CD4-positive, alpha-beta T cell (primary cell): ENCODE data around the gene RAPGEF2. TPM values are rescaled to one million over a fixed set of nuclear protein-coding genes. Genes with fewer than 3 reads are reported as not detected.

Experiments
- ATAC-seq: fragments of 200-7000 bp; cut with Tn5 transposase; one replicate; pipeline ENCODE4 v1.10.0; 2022; ENCODE audit warnings: mild to moderate bottlenecking; ENCODE audit not compliant: poor library complexity
- CTCF ChIA-PET: fragments of 350-600 bp; sonication (Branson Sonifier 250); formaldehyde crosslinking; loops from one replicate; lab custom pipeline; 2021; ENCODE audit warnings: antibody characterized with exemption, inconsistent platforms; lab: Charles Lee
- POLR2A ChIA-PET: fragments of 350-600 bp; sonication (Branson Sonifier 250); formaldehyde crosslinking; loops from one replicate; lab custom pipeline; 2021; ENCODE audit warnings: antibody characterized with exemption, inconsistent platforms; lab: Charles Lee
- DNase-seq, 14 experiments: peaks; one replicate each; pipeline ENCODE4 v3.0.0-alpha.2; 2013 to 2020; ENCODE audit warnings: mixed read lengths in 2 of 14
- H3K27ac ChIP-seq, 2 donors: one replicate each; pipeline versions ENCODE4 v1.5.1 to v1.7.0; 2013; ENCODE audit warnings: low read length in 2 of 2, low read depth in 1 of 2, mild to moderate bottlenecking in 1 of 2
- H3K27me3 ChIP-seq, 2 experiments: 1 replicate in 1 of 2; 2 replicates in 1 of 2; pipeline versions ENCODE4 v1.6.1 to v1.7.0; 2013; ENCODE audit warnings: low read length in 2 of 2, control low read depth in 1 of 2, mild to moderate bottlenecking in 1 of 2, moderate library complexity in 1 of 2; ENCODE audit not compliant: insufficient read depth in 2 of 2, control insufficient read depth in 1 of 2
- H3K36me3 ChIP-seq: one replicate; pipeline ENCODE4 v1.6.1; 2013; ENCODE audit warnings: low read length, control low read depth; ENCODE audit not compliant: insufficient read depth
- H3K4me1 ChIP-seq: one replicate; pipeline ENCODE4 v1.6.1; 2013; ENCODE audit warnings: low read length, control low read depth; ENCODE audit not compliant: insufficient read depth
- H3K4me3 ChIP-seq: one replicate; pipeline ENCODE4 v1.5.1; 2013; ENCODE audit warnings: mild to moderate bottlenecking, low read length, moderate library complexity
- H3K9me3 ChIP-seq, 2 experiments: 1 replicate in 1 of 2; 2 replicates in 1 of 2; pipeline versions ENCODE4 v1.6.1 to v1.7.0; 2013; ENCODE audit warnings: low read length in 2 of 2, mild to moderate bottlenecking in 2 of 2, control low read depth in 1 of 2, moderate library complexity in 1 of 2; ENCODE audit not compliant: control insufficient read depth in 1 of 2, insufficient read depth in 1 of 2
- H3K27ac Mint-ChIP-seq: one replicate; pipeline ENCODE4 v1.8.0; 2020; ENCODE audit warnings: mixed read lengths
- H3K27me3 Mint-ChIP-seq: one replicate; pipeline ENCODE4 v1.8.0; 2021; ENCODE audit warnings: mixed read lengths
- H3K36me3 Mint-ChIP-seq: one replicate; pipeline ENCODE4 v1.8.0; 2021; ENCODE audit warnings: low read depth, mixed read lengths
- H3K4me1 Mint-ChIP-seq: one replicate; pipeline ENCODE4 v1.8.0; 2021; ENCODE audit warnings: low read depth, mixed read lengths
- H3K4me3 Mint-ChIP-seq: one replicate; pipeline ENCODE4 v1.8.0; 2020; ENCODE audit warnings: mild to moderate bottlenecking, mixed read lengths
- H3K9me3 Mint-ChIP-seq: one replicate; pipeline ENCODE4 v1.8.0; 2020; ENCODE audit warnings: mixed read lengths
- intact Hi-C, 2 experiments: fragments of 100-400 bp; cut with DNase I in 1 of 2; cut with micrococcal nuclease in 1 of 2; formaldehyde crosslinking; loops; one replicate each; pipeline versions ENCODE4 v1.15.1 to v1.9.0; 2023 to 2025; cut with DNase I, micrococcal nuclease
- total RNA-seq, 174 experiments: library from RNA in 2 of 174; stranded (reverse) in 2 of 174; gene quantifications; one replicate each; pipeline ENCODE4 v1.2.3 and lab custom pipeline; 2021 to 2026
- TF ChIP-seq, protein P1 (sequence below): fragments of 200-600 bp; IDR thresholded peaks from one replicate; pipeline ENCODE4 v1.8.0; 2022; ENCODE audit warnings: antibody characterized with exemption, mild to moderate bottlenecking

The RAPGEF2 gene
- total RNA-seq, 2 experiments from 2014 or later = 25.6 to 26.4 TPM

DNA sequence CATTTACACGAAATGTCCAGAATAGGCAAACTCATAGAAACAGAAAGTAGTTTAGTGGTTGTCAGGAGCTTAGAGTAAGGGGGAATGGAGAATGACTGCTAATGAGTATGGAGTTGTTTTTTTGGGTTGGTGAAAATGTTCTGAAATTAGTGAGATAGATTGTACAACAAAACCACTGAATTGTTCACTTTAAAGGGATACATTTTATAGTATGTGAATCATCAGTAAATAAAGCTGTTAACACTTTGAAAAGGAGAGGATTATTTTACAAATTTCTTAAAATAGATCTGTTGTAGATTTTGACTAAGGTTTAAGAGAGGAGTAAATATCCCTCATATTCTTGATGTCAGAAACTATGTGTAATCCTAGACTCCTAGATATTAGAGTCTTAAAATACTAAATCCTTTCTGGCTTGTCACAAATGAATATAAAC, 82.7 kb downstream of the RAPGEF2 start:
- Histone ChIP-seq H3K4me3 (no peak overlapping the region), H3K9me3 (no peaks in the 10 kb centered on the region), H3K27me3 (no peaks in the 10 kb centered on the region), H3K27ac (no peak overlapping the region), H3K4me1 (no peaks in the 10 kb centered on the region), H3K36me3 (no peaks in the 10 kb centered on the region)
- Mint-ChIP-seq H3K4me1 (peaks cover 7% of the 10 kb centered on the region), H3K36me3 (no peaks in the 10 kb centered on the region), H3K9me3 (no peaks in the 10 kb centered on the region), H3K27me3 (no peaks in the 10 kb centered on the region), H3K27ac (no peak overlapping the region), H3K4me3 (no peak overlapping the region)
- DNase-seq = no peak
- ATAC-seq = no peak
- TF ChIP-seq, protein P1, sequence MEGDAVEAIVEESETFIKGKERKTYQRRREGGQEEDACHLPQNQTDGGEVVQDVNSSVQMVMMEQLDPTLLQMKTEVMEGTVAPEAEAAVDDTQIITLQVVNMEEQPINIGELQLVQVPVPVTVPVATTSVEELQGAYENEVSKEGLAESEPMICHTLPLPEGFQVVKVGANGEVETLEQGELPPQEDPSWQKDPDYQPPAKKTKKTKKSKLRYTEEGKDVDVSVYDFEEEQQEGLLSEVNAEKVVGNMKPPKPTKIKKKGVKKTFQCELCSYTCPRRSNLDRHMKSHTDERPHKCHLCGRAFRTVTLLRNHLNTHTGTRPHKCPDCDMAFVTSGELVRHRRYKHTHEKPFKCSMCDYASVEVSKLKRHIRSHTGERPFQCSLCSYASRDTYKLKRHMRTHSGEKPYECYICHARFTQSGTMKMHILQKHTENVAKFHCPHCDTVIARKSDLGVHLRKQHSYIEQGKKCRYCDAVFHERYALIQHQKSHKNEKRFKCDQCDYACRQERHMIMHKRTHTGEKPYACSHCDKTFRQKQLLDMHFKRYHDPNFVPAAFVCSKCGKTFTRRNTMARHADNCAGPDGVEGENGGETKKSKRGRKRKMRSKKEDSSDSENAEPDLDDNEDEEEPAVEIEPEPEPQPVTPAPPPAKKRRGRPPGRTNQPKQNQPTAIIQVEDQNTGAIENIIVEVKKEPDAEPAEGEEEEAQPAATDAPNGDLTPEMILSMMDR = no peak
- ChIA-PET CTCF (interaction anchor here (2.2 kb wide), 1 partner anchor 17 kb away, joined by 6 read pairs; no protein-coding TSS in a partner anchor), POLR2A (no interaction called here)
- intact Hi-C loops = no loop called here

DNA sequence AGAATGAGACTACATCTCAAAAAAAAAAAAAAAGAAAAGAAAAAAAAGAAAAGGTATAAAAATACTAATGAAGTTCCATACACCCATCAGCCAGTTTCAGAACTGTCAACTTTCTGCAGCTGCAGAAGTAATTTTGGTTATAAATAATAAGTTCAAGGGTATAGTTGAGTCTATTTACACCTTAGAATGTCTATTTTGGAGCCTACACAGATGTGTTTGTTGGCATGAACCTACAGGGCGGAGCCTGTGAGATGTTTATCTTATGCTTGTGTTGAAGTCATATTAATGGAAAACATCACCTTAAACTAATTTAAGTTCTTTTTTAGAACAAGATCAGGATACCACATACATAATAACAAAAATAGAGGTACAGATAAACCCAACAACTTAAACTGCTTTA, 85.8 kb downstream of the RAPGEF2 start:
- no peak for ATAC-seq
- intact Hi-C loops = no loop called here
- POLR2A ChIA-PET = no interaction called here

GRCh38 chr4:159190651-159191050, 87.8 kb downstream of the RAPGEF2 start:
- Mint-ChIP-seq H3K27me3 (no peaks in the 10 kb centered on the region), H3K4me3 (no peak overlapping the region), H3K4me1 (no peaks in the 10 kb centered on the region), H3K36me3 (peaks cover 4% of the 10 kb centered on the region), H3K9me3 (no peaks in the 10 kb centered on the region), H3K27ac (no peak overlapping the region)
- Histone ChIP-seq H3K36me3 (no peaks in the 10 kb centered on the region), H3K4me3 (no peak overlapping the region), H3K9me3 (no peaks in the 10 kb centered on the region), H3K27ac (no peak overlapping the region), H3K4me1 (no peaks in the 10 kb centered on the region), H3K27me3 (no peaks in the 10 kb centered on the region)
- TF ChIP-seq, protein P1 = no peak
- CTCF ChIA-PET = interaction anchor here (2.0 kb wide), 1 partner anchor 12 kb away, joined by 9 read pairs; no protein-coding TSS in a partner anchor
- intact Hi-C loops = no loop called here
- DNase-seq (no peak), ATAC-seq (no peak)
- POLR2A ChIA-PET = no interaction called here

More for the DNA sequence above, 85.8 kb downstream of the RAPGEF2 start:
- Mint-ChIP-seq H3K27me3 (no peaks in the 10 kb centered on the region), H3K9me3 (no peaks in the 10 kb centered on the region), H3K4me3 (no peak overlapping the region), H3K36me3 (no peaks in the 10 kb centered on the region), H3K4me1 (peaks cover 7% of the 10 kb centered on the region), H3K27ac (no peak overlapping the region)
- Histone ChIP-seq H3K36me3 (no peaks in the 10 kb centered on the region), H3K9me3 (no peaks in the 10 kb centered on the region), H3K4me3 (no peak overlapping the region), H3K4me1 (no peaks in the 10 kb centered on the region), H3K27ac (no peak overlapping the region), H3K27me3 (no peaks in the 10 kb centered on the region)
- TF ChIP-seq, protein P1 = no peak
- no peak for DNase-seq
- CTCF ChIA-PET = interaction anchor here (1.1 to 2.0 kb wide), 2 partner anchors 10 to 14 kb away, joined by 3 to 9 read pairs; no protein-coding TSS in a partner anchor
